Measurements from ENCODE around the gene CTNNBL1.
"Not testable (repeated sequence)": the region's sequence is repeated elsewhere in the genome, so short reads cannot be mapped to it uniquely, and the experiment has no call there.

CTNNBL1 gene

GRCh38 chr20:37693635-37694626 is at the start of gene CTNNBL1:
TSS of gene CTNNBL1 (plus strand) at chr20:37694030. CDS start at chr20:37694123, 93 bp downstream.
- peak; percentile 96 for DNase-seq (ENCODE audit: low spot score)

GRCh38 chr20:37644605-37645004 is 49.2 kb upstream of the CTNNBL1 start:
- DNase-seq (ENCODE audit: low spot score): no peak

GRCh38 chr20:37647946-37648345 is 45.9 kb upstream of the CTNNBL1 start:
- no peak for DNase-seq (ENCODE audit: low spot score)

- peak; percentile 20 for DNase-seq (ENCODE audit: low spot score)
Observed at GRCh38 chr20:37649017-37649416, 44.8 kb upstream of the CTNNBL1 start.

- no peak for DNase-seq (ENCODE audit: low spot score)
Observed at GRCh38 chr20:37649676-37650370, 44.0 kb upstream of the CTNNBL1 start.

GRCh38 chr20:37650661-37651060 is 43.2 kb upstream of the CTNNBL1 start:
- DNase-seq (ENCODE audit: low spot score): no peak

- DNase-seq (ENCODE audit: low spot score): peak; percentile 27
Observed at GRCh38 chr20:37651932-37652331, 41.9 kb upstream of the CTNNBL1 start.

- DNase-seq (ENCODE audit: low spot score): no peak
Observed at GRCh38 chr20:37656945-37657344, 36.9 kb upstream of the CTNNBL1 start.

GRCh38 chr20:37657924-37658804 is 35.7 kb upstream of the CTNNBL1 start:
- DNase-seq (ENCODE audit: low spot score): no peak

- no peak for DNase-seq (ENCODE audit: low spot score)
Observed at GRCh38 chr20:37661519-37661918, 32.3 kb upstream of the CTNNBL1 start.

GRCh38 chr20:37662308-37662707 is 31.5 kb upstream of the CTNNBL1 start:
- no peak for DNase-seq (ENCODE audit: low spot score)

- DNase-seq (ENCODE audit: low spot score): not testable (repeated sequence)
Observed at GRCh38 chr20:37664595-37664994, 29.2 kb upstream of the CTNNBL1 start.

- DNase-seq (ENCODE audit: low spot score): no peak
Observed at GRCh38 chr20:37668166-37668565, 25.7 kb upstream of the CTNNBL1 start.

- no peak for DNase-seq (ENCODE audit: low spot score)
Observed at GRCh38 chr20:37669062-37669772, 24.6 kb upstream of the CTNNBL1 start.

GRCh38 chr20:37669773-37670236 is 24.0 kb upstream of the CTNNBL1 start:
- no peak for DNase-seq (ENCODE audit: low spot score)

GRCh38 chr20:37670351-37670791 is 23.5 kb upstream of the CTNNBL1 start:
- no peak for DNase-seq (ENCODE audit: low spot score)

GRCh38 chr20:37672143-37672542 is 21.7 kb upstream of the CTNNBL1 start:
- DNase-seq (ENCODE audit: low spot score): no peak

GRCh38 chr20:37673444-37673843 is 20.4 kb upstream of the CTNNBL1 start:
- no peak for DNase-seq (ENCODE audit: low spot score)

GRCh38 chr20:37676440-37676839 is 17.4 kb upstream of the CTNNBL1 start:
- no peak for DNase-seq (ENCODE audit: low spot score)

- no peak for DNase-seq (ENCODE audit: low spot score)
Observed at GRCh38 chr20:37677969-37678861, 15.6 kb upstream of the CTNNBL1 start.
